C4-2B (cell line): ENCODE measurements around the gene ILKAP.

Experiments used
- CTCF ChIP-seq: fragments of 450-650 bp; conservative IDR thresholded peaks from 2 replicates; pipeline ENCODE4 v1.5.1; 2017; ENCODE audit warnings: mild to moderate bottlenecking
- ZFX ChIP-seq: fragments of 450-650 bp; IDR thresholded peaks from 2 replicates; pipeline ENCODE4 v1.6.1; 2017

GRCh38 chr2:238125127-238125885 is 78.2 kb downstream of the ILKAP start:
- TF ChIP-seq CTCF (no peak), ZFX (no peak)
